PC-9 (cell line): Measurements from ENCODE around the gene OR51F2. TPM values are rescaled to one million over a fixed set of nuclear protein-coding genes. Genes with fewer than 3 reads are reported as not detected.

ENCODE experiments used
- BruUV-seq: library from RNA; stranded (reverse); fragments of 400-500 nt; replicated peaks from 2 replicates; lab custom pipeline; 2021; lab: Mats Ljungman, UMichigan
- CTCF ChIA-PET: fragments of 300-600 bp; sonication (Branson Sonifier 250); formaldehyde crosslinking; loops from one replicate; lab custom pipeline; 2022; ENCODE audit warnings: antibody characterized with exemption; lab: Charles Lee
- POLR2A ChIA-PET: fragments of 300-600 bp; sonication (Branson Sonifier 250); formaldehyde crosslinking; loops from one replicate; lab custom pipeline; 2022; ENCODE audit warnings: antibody characterized with exemption; ENCODE audit not compliant: unreplicated experiment; lab: Charles Lee
- DNase-seq, 2 experiments: peaks; one replicate each; pipeline versions ENCODE4 v3.0.0 to v3.0.0-alpha.2; 2015 to 2022; ENCODE audit warnings: mixed read lengths in 1 of 2
- H2AFZ ChIP-seq: fragments of 200-600 bp; sonication (generic); 2 replicates; pipeline ENCODE4 v1.8.1; 2017; ENCODE audit warnings: antibody characterized with exemption
- H3F3A ChIP-seq: fragments of 200-600 bp; sonication (generic); 2 replicates; pipeline ENCODE4 v1.8.1; 2017; ENCODE audit warnings: antibody characterized with exemption, mild to moderate bottlenecking, low read depth; ENCODE audit not compliant: insufficient read depth
- H3K27ac ChIP-seq: fragments of 200-600 bp; sonication (generic); 2 replicates; pipeline ENCODE4 v1.6.1; 2016; ENCODE audit warnings: mixed run types
- H3K27me3 ChIP-seq: fragments of 200-600 bp; sonication (generic); 2 replicates; pipeline ENCODE4 v1.6.1; 2016; ENCODE audit warnings: low read depth, mixed run types; ENCODE audit not compliant: insufficient read depth
- H3K36me3 ChIP-seq: fragments of 200-600 bp; sonication (generic); 2 replicates; pipeline ENCODE4 v1.6.1; 2016; ENCODE audit warnings: low read depth, mixed run types
- H3K4me1 ChIP-seq: fragments of 200-600 bp; sonication (generic); replicated peaks from 2 replicates; pipeline ENCODE4 v1.6.1; 2016; ENCODE audit warnings: mixed run types; ENCODE audit not compliant: insufficient read depth
- H3K4me2 ChIP-seq: fragments of 200-600 bp; sonication (generic); 2 replicates; pipeline ENCODE4 v1.6.1; 2017; ENCODE audit warnings: mixed run types
- H3K4me3 ChIP-seq: fragments of 200-600 bp; sonication (generic); 2 replicates; pipeline ENCODE4 v1.6.1; 2016; ENCODE audit warnings: mixed run types
- H3K79me2 ChIP-seq: fragments of 200-600 bp; sonication (generic); 2 replicates; pipeline ENCODE4 v1.6.1; 2017; ENCODE audit warnings: low read depth, mixed run types
- H3K9me2 ChIP-seq: fragments of 200-600 bp; sonication (generic); 2 replicates; pipeline ENCODE4 v1.8.1; 2017; ENCODE audit warnings: mild to moderate bottlenecking; ENCODE audit not compliant: insufficient read depth
- H3K9me3 ChIP-seq: fragments of 200-600 bp; sonication (generic); 2 replicates; pipeline ENCODE4 v1.8.1; 2016; ENCODE audit warnings: low read depth; ENCODE audit not compliant: insufficient read depth
- H4K20me1 ChIP-seq: fragments of 200-600 bp; sonication (generic); 2 replicates; pipeline ENCODE4 v1.8.1; 2017; ENCODE audit not compliant: insufficient read depth
- CTCF ChIP-seq: fragments of 200-600 bp; sonication (generic); conservative IDR thresholded peaks from 2 replicates; pipeline ENCODE4 v1.6.1; 2017; ENCODE audit warnings: mixed run types, antibody characterized with exemption, mild to moderate bottlenecking, moderate library complexity
- EZH2 ChIP-seq: fragments of 200-600 bp; sonication (generic); IDR thresholded peaks from 2 replicates; pipeline ENCODE4 v1.8.0; 2017; ENCODE audit warnings: antibody characterized with exemption, low read depth
- intact Hi-C: fragments of 100-400 bp; cut with micrococcal nuclease; formaldehyde crosslinking; loops from one replicate; pipeline ENCODE4 v1.10.0; 2022; ENCODE audit not compliant: unreplicated experiment
- total RNA-seq: library from RNA; stranded (reverse); gene quantifications from 2 replicates; pipeline ENCODE4 v1.2.3, GENCODE V29; 2021

The OR51F2 gene
- total RNA-seq, 1 experiment from 2014 or later: not detected

DNA sequence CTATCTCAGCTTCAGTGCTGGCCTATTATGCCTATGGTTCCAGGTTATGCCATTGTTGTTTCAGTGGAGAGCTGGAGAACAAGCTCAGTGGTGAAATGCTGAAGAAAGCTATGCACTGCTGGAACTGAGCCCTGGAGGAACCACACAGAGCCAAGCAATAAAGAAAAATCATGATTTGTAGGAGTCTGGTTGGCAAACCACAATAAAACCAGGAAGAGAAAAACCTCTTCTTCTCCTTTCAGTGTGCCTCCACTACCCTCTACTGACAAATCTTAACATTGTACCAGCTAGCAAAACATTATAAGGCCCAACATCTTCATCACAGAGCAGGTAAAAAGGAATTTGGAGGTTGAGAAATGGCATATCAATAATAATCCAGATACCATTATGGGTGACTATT lies 5.3 kb downstream of the OR51F2 start:
- H3K27me3 ChIP-seq: no peaks in the 10 kb centered on the region
- no peaks in the 10 kb centered on the region for H3K9me3 ChIP-seq
- no peaks in the 10 kb centered on the region for H3K4me1 ChIP-seq
- H3K36me3 ChIP-seq: no peaks in the 10 kb centered on the region
- H3F3A ChIP-seq: no peaks in the 10 kb centered on the region
- H3K79me2 ChIP-seq: no peaks in the 10 kb centered on the region
- TF ChIP-seq EZH2 (no peak), CTCF (no peak)
- ChIA-PET CTCF (no interaction called here), POLR2A (no interaction called here)
- no peaks in the 10 kb centered on the region for H4K20me1 ChIP-seq
- H3K9me2 ChIP-seq: no peaks in the 10 kb centered on the region
- H3K4me3 ChIP-seq: no peak overlapping the region
- no peak for DNase-seq
- intact Hi-C loops: no loop called here
- H3K4me2 ChIP-seq: no peak overlapping the region
- no TSS peak for BruUV-seq
- no peak overlapping the region for H3K27ac ChIP-seq
- no peak overlapping the region for H2AFZ ChIP-seq

- intact Hi-C loops: no loop called here
- Histone ChIP-seq H3K79me2 (no peaks in the 10 kb centered on the region), H3K36me3 (no peaks in the 10 kb centered on the region), H3F3A (no peaks in the 10 kb centered on the region), H3K27ac (no peak overlapping the region), H3K9me3 (no peaks in the 10 kb centered on the region), H3K4me2 (no peak overlapping the region), H2AFZ (no peak overlapping the region), H4K20me1 (no peaks in the 10 kb centered on the region), H3K4me1 (no peaks in the 10 kb centered on the region), H3K27me3 (no peaks in the 10 kb centered on the region), H3K9me2 (no peaks in the 10 kb centered on the region), H3K4me3 (no peak overlapping the region)
- BruUV-seq: no TSS peak
- no peak for DNase-seq
- CTCF ChIA-PET: no interaction called here
- TF ChIP-seq CTCF: no peak
- no peak for TF ChIP-seq EZH2
- POLR2A ChIA-PET: no interaction called here
Observed at GRCh38 chr11:4830346-4830745, 9.2 kb downstream of the OR51F2 start.

DNA sequence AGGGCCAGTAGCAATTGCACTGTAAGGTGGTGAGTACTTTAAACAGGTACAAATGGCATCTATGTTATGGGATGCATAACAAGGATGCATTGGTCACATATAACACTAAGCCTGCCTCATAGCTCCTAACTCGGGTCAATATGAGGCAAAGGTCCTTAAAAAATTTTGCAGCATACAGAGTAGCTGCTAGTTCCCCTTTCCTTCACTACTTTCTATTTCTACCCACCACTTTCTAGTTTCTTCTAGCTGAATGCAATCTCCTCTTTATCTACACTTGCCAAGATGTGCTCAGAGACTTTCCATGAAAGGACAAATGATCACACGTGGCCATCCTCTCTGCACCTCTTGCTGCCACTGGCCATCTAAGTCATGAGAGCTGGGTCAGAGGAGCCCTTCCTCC lies 9.8 kb downstream of the OR51F2 start:
- BruUV-seq: no TSS peak
- H3K9me3 ChIP-seq: no peaks in the 10 kb centered on the region
- H3K9me2 ChIP-seq: no peaks in the 10 kb centered on the region
- ChIA-PET CTCF (no interaction called here), POLR2A (no interaction called here)
- H3K36me3 ChIP-seq: no peaks in the 10 kb centered on the region
- no peaks in the 10 kb centered on the region for H3F3A ChIP-seq
- DNase-seq: no peak
- no peak overlapping the region for H3K4me3 ChIP-seq
- no peak overlapping the region for H2AFZ ChIP-seq
- H3K79me2 ChIP-seq: no peaks in the 10 kb centered on the region
- H4K20me1 ChIP-seq: no peaks in the 10 kb centered on the region
- H3K27me3 ChIP-seq: no peaks in the 10 kb centered on the region
- intact Hi-C loops: no loop called here
- no peaks in the 10 kb centered on the region for H3K4me1 ChIP-seq
- H3K27ac ChIP-seq: no peak overlapping the region
- TF ChIP-seq EZH2 (no peak), CTCF (no peak)
- H3K4me2 ChIP-seq: no peak overlapping the region
